MCF 10A (cell line): ENCODE data around the gene WDR86. TPM values are rescaled to one million over a fixed set of nuclear protein-coding genes. Genes with fewer than 3 reads are reported as not detected.
A peak's percentile ranks its signal among the peaks of the same experiment; 100 is the strongest.

Source experiments
- BruUV-seq: library from RNA; stranded (reverse); fragments of 400-500 nt; replicated peaks from 2 replicates; lab custom pipeline; 2021; lab: Mats Ljungman, UMichigan
- CTCF ChIA-PET: fragments of 300-600 bp; sonication (Branson Sonifier 250); formaldehyde crosslinking; extraction: SDS; loops from one replicate; lab custom pipeline; 2021; ENCODE audit warnings: antibody characterized with exemption, inconsistent platforms; lab: Yijun Ruan, JAX
- POLR2A ChIA-PET: fragments of 300-600, 350-650 bp; sonication (Branson Sonifier 250); formaldehyde crosslinking; extraction: SDS; loops from one replicate; lab custom pipeline; 2020; ENCODE audit warnings: antibody characterized with exemption, inconsistent platforms; lab: Yijun Ruan, JAX
- DNase-seq: peaks from one replicate; pipeline ENCODE4 v3.0.0-alpha.2; 2018; ENCODE audit not compliant: unreplicated experiment
- H3K27ac Mint-ChIP-seq: one replicate; pipeline ENCODE4 v1.8.0; 2022; ENCODE audit warnings: mild to moderate bottlenecking, low read depth, mixed read lengths; ENCODE audit not compliant: unreplicated experiment
- H3K27me3 Mint-ChIP-seq: one replicate; pipeline ENCODE4 v1.8.0; 2022; ENCODE audit warnings: mixed read lengths; ENCODE audit not compliant: insufficient read depth, unreplicated experiment
- H3K36me3 Mint-ChIP-seq: one replicate; pipeline ENCODE4 v1.8.0; 2022; ENCODE audit warnings: mild to moderate bottlenecking, moderate library complexity, mixed read lengths; ENCODE audit not compliant: insufficient read depth, unreplicated experiment
- H3K4me1 Mint-ChIP-seq: one replicate; pipeline ENCODE4 v1.8.0; 2022; ENCODE audit warnings: mixed read lengths; ENCODE audit not compliant: insufficient read depth, unreplicated experiment
- H3K4me3 Mint-ChIP-seq: one replicate; pipeline ENCODE4 v1.8.0; 2022; ENCODE audit warnings: mild to moderate bottlenecking, moderate library complexity, mixed read lengths; ENCODE audit not compliant: unreplicated experiment
- H3K9me3 Mint-ChIP-seq: one replicate; pipeline ENCODE4 v1.8.0; 2022; ENCODE audit warnings: mixed read lengths; ENCODE audit not compliant: unreplicated experiment
- CTCF ChIP-seq: fragments of 200-600 bp; IDR thresholded peaks from one replicate; pipeline ENCODE4 v1.8.0; 2022; ENCODE audit warnings: antibody characterized with exemption, mild to moderate bottlenecking; ENCODE audit not compliant: unreplicated experiment
- intact Hi-C: fragments of 100-400 bp; cut with micrococcal nuclease; formaldehyde crosslinking; loops from 2 replicates; pipeline ENCODE4 v1.14.1; 2022
- total RNA-seq: library from RNA; stranded (reverse); gene quantifications from 2 replicates; pipeline ENCODE4 v1.2.3, GENCODE V29; 2022

The WDR86 gene
- total RNA-seq, 1 experiment from 2014 or later: not detected

- Mint-ChIP-seq H3K4me1 (no peaks in the 10 kb centered on the region), H3K27me3 (no peaks in the 10 kb centered on the region), H3K36me3 (no peaks in the 10 kb centered on the region), H3K9me3 (no peaks in the 10 kb centered on the region), H3K4me3 (no peak overlapping the region), H3K27ac (no peak overlapping the region)
- intact Hi-C loops: loop anchor here (2.0 kb wide), 1 partner anchor 135 kb away; no protein-coding TSS in a partner anchor
- no TSS peak for BruUV-seq
- no peak for TF ChIP-seq CTCF
- ChIA-PET CTCF (interaction anchor here (0.8 to 9.0 kb wide), 12 partner anchors 10 to 341 kb away, joined by 3 to 222 read pairs (median 8); partner anchors contain the start of gene CRYGN), POLR2A (interaction anchor here (1.8 kb wide), 1 partner anchor 83 kb away, joined by 5 read pairs; no protein-coding TSS in a partner anchor)
- no peak for DNase-seq
Measured at GRCh38 chr7:151449990-151450389, 40.2 kb upstream of the WDR86 start.

GRCh38 chr7:151448261-151449252 is 38.7 kb upstream of the WDR86 start:
- Mint-ChIP-seq H3K27me3 (no peaks in the 10 kb centered on the region), H3K9me3 (no peaks in the 10 kb centered on the region), H3K36me3 (no peaks in the 10 kb centered on the region), H3K4me3 (peak overlapping the region; percentile 43), H3K27ac (no peak overlapping the region), H3K4me1 (no peaks in the 10 kb centered on the region)
- peak; percentile 64 for DNase-seq
- intact Hi-C loops: loop anchor here (1.0 to 2.0 kb wide), 2 partner anchors 80 to 134 kb away; no protein-coding TSS in a partner anchor
- ChIA-PET CTCF (interaction anchor here (0.6 to 9.0 kb wide), 58 partner anchors 8 to 700 kb away, joined by 3 to 222 read pairs (median 4); partner anchors contain the start of genes CRYGN and NUB1), POLR2A (interaction anchor here (0.6 to 1.8 kb wide), 6 partner anchors 12 to 194 kb away, joined by 3 to 5 read pairs (median 4); no protein-coding TSS in a partner anchor)
- TF ChIP-seq CTCF: peak; percentile 69
- BruUV-seq: no TSS peak

- no peak for DNase-seq
- peak overlapping the region; percentile 45 for H3K4me3 Mint-ChIP-seq
- H3K4me1 Mint-ChIP-seq: no peaks in the 10 kb centered on the region
- H3K27ac Mint-ChIP-seq: no peak overlapping the region
- ChIA-PET POLR2A (interaction anchor here (0.6 to 0.9 kb wide), 2 partner anchors 132 to 195 kb away, joined by 3 to 4 read pairs; no protein-coding TSS in a partner anchor), CTCF (interaction anchor here (0.5 to 9.0 kb wide), 34 partner anchors 9 to 675 kb away, joined by 3 to 222 read pairs (median 5); partner anchors contain the start of gene CRYGN)
- TF ChIP-seq CTCF: no peak
- intact Hi-C loops: loop anchor here (1.0 to 2.0 kb wide), 2 partner anchors 80 to 133 kb away; no protein-coding TSS in a partner anchor
- BruUV-seq: no TSS peak
- no peaks in the 10 kb centered on the region for H3K9me3 Mint-ChIP-seq
- no peaks in the 10 kb centered on the region for H3K27me3 Mint-ChIP-seq
- H3K36me3 Mint-ChIP-seq: no peaks in the 10 kb centered on the region
Measured at GRCh38 chr7:151447901-151448260, 38.0 kb upstream of the WDR86 start.

- no TSS peak for BruUV-seq
- intact Hi-C loops: no loop called here
Measured at GRCh38 chr7:151447312-151447711, 37.5 kb upstream of the WDR86 start.

More at GRCh38 chr7:151447312-151447711, 37.5 kb upstream of the WDR86 start:
- Mint-ChIP-seq H3K4me3 (peak overlapping the region; percentile 45), H3K27ac (no peak overlapping the region), H3K4me1 (no peaks in the 10 kb centered on the region), H3K36me3 (no peaks in the 10 kb centered on the region), H3K9me3 (no peaks in the 10 kb centered on the region), H3K27me3 (no peaks in the 10 kb centered on the region)
- ChIA-PET POLR2A (no interaction called here), CTCF (interaction anchor here (0.5 to 9.0 kb wide), 21 partner anchors 10 to 676 kb away, joined by 3 to 222 read pairs (median 8); no protein-coding TSS in a partner anchor)
- no peak for TF ChIP-seq CTCF
- no peak for DNase-seq
